HepG2 (cell line): ENCODE results near the gene ARHGEF7. TPM values are rescaled to one million over a fixed set of nuclear protein-coding genes. Genes with fewer than 3 reads are reported as not detected.

Source experiments
- ATAC-seq: fragments of 200-7000 bp; cut with Tn5 transposase; 3 replicates; pipeline ENCODE4 v1.9.1; 2020; ENCODE audit warnings: mild to moderate bottlenecking, moderate library complexity
- BruUV-seq: library from RNA; stranded (reverse); fragments of 400-500 nt; replicated peaks from 2 replicates; lab custom pipeline; 2021; lab: Mats Ljungman, UMichigan
- CTCF ChIA-PET: fragments of 300-600 bp; formaldehyde crosslinking; extraction: SDS; loops from one replicate; lab custom pipeline; 2021; ENCODE audit warnings: low total read pairs, inconsistent platforms, low intra/inter-chr PET ratio; lab: Yijun Ruan, JAX
- POLR2A ChIA-PET: fragments of 350-600 bp; sonication (Branson Sonifier 250); formaldehyde crosslinking; loops from one replicate; lab custom pipeline; 2020; ENCODE audit warnings: antibody characterized with exemption, inconsistent platforms; lab: Yijun Ruan, JAX
- DNase-seq: peaks from one replicate; pipeline ENCODE4 v3.0.0-alpha.2; 2015; ENCODE audit warnings: low spot score
- FAIRE-seq: peaks from 3 replicates; lab custom pipeline; 2011; peaks lifted over from hg19 to GRCh38; lab: Jason Lieb, UNC
- H2AFZ ChIP-seq: one replicate; pipeline ENCODE4 v1.6.1; 2011; ENCODE audit warnings: low read length, inconsistent platforms
- H3K27ac ChIP-seq: fragments of 300-600 bp; 3 replicates; pipeline ENCODE4 v1.8.0; 2011; ENCODE audit warnings: mixed run types, mild to moderate bottlenecking, mixed read lengths, low read length, inconsistent platforms; ENCODE audit not compliant: insufficient read depth; ENCODE audit errors: extremely low read length
- H3K27me3 ChIP-seq, 2 experiments: fragments of 200-600 bp in 1 of 2; 2 replicates in 1 of 2; 3 replicates in 1 of 2; pipeline versions ENCODE4 v1.6.0 to v1.8.0; 2011; ENCODE audit warnings: low read length in 2 of 2, mild to moderate bottlenecking in 2 of 2, moderate library complexity in 2 of 2, inconsistent platforms in 1 of 2; ENCODE audit not compliant: insufficient read depth in 2 of 2, control insufficient read depth in 1 of 2
- H3K36me3 ChIP-seq, 2 experiments: fragments of 200-600 bp in 1 of 2; replicated peaks in 1 of 2; 2 replicates in 1 of 2; 3 replicates in 1 of 2; pipeline versions ENCODE4 v1.5.1 to v1.8.0; 2011; ENCODE audit warnings: low read length in 2 of 2, inconsistent platforms in 1 of 2; ENCODE audit not compliant: insufficient read depth in 2 of 2, control insufficient read depth in 1 of 2
- H3K4me1 ChIP-seq: 2 replicates; pipeline ENCODE4 v1.5.1; 2012; ENCODE audit warnings: low read length, inconsistent platforms; ENCODE audit not compliant: insufficient read depth
- H3K4me2 ChIP-seq: 2 replicates; pipeline ENCODE4 v1.6.0; 2011; ENCODE audit warnings: low read depth, low read length, inconsistent platforms
- H3K4me3 ChIP-seq, 3 experiments: fragments of 200-600 bp in 1 of 3; sonication (generic), shearing (Covaris generic) in 1 of 3; replicated peaks in 1 of 3; 2 replicates each; pipeline ENCODE4 v1.5.1; 2011 to 2016; ENCODE audit warnings: low read length in 3 of 3, inconsistent platforms in 2 of 3, low read depth in 2 of 3, mild to moderate bottlenecking in 2 of 3, control low read depth in 1 of 3, mixed read lengths in 1 of 3; ENCODE audit not compliant: insufficient read depth in 1 of 3
- H3K79me2 ChIP-seq: one replicate; pipeline ENCODE4 v1.6.1; 2011; ENCODE audit warnings: low read length, inconsistent platforms; ENCODE audit not compliant: insufficient read depth
- H3K9ac ChIP-seq: 2 replicates; pipeline ENCODE4 v1.6.0; 2011; ENCODE audit warnings: mild to moderate bottlenecking, low read depth, low read length, inconsistent platforms; ENCODE audit not compliant: insufficient read depth
- H3K9me3 ChIP-seq: 2 replicates; pipeline ENCODE4 v1.5.1; 2012; ENCODE audit warnings: mild to moderate bottlenecking, low read length
- H4K20me1 ChIP-seq: 2 replicates; pipeline ENCODE4 v1.6.0; 2011; ENCODE audit warnings: inconsistent platforms, mild to moderate bottlenecking, low read length, moderate library complexity; ENCODE audit not compliant: insufficient read depth
- CBX2 ChIP-seq, 2 experiments: fragments of 200-600 bp in 1 of 2; sonication (generic); formaldehyde crosslinking in 1 of 2; IDR thresholded peaks; 2 replicates each; pipeline versions ENCODE4 v1.7.0 to v1.8.1; 2018 to 2022; ENCODE audit warnings: low read depth in 2 of 2, low read length in 1 of 2, mild to moderate bottlenecking in 1 of 2, missing genetic modification reagents in 1 of 2
- EED ChIP-seq: sonication (generic); formaldehyde crosslinking; IDR thresholded peaks from 2 replicates; pipeline ENCODE4 v1.5.0; 2020; ENCODE audit warnings: mild to moderate bottlenecking, missing genetic modification reagents
- FOXA1 ChIP-seq, 2 experiments: fragments of 450-650 bp in 1 of 2; sonication (generic) in 1 of 2; formaldehyde crosslinking in 1 of 2; IDR thresholded peaks; 2 replicates each; pipeline versions ENCODE4 v1.4.0 to v1.6.1; 2016 to 2020; ENCODE audit warnings: missing genetic modification reagents in 1 of 2
- PAF1 ChIP-seq: IDR thresholded peaks from 2 replicates; pipeline ENCODE4 v1.6.1; 2016; ENCODE audit warnings: missing genetic modification reagents, missing compliant biosample characterization
- ZNF431 ChIP-seq: sonication (generic); formaldehyde crosslinking; IDR thresholded peaks from 2 replicates; pipeline ENCODE4 v1.9.0; 2022; ENCODE audit warnings: missing genetic modification reagents, low read depth, mild to moderate bottlenecking, borderline replicate concordance
- ZNF691 ChIP-seq: sonication (generic); formaldehyde crosslinking; IDR thresholded peaks from 2 replicates; pipeline ENCODE4 v1.4.0; 2020; ENCODE audit warnings: missing genetic modification reagents, low read depth, mild to moderate bottlenecking, borderline replicate concordance
- WGBS: methylation state at CpG from one replicate; pipeline ENCODE4 v1.1.6; 2017; ENCODE audit warnings: low lambda C conversion rate; 5-methylcytosine and 5-hydroxymethylcytosine counted together
- in situ Hi-C: cut with HindIII; loops from 2 replicates; pipeline ENCODE4 v1.10.0; 2017; ENCODE audit warnings: low pct_unique_long_range_greater_than_20kb; ENCODE audit not compliant: extremely low pct_ligation_motif_present
- intact Hi-C: fragments of 100-400 bp; cut with micrococcal nuclease; formaldehyde crosslinking; loops from one replicate; pipeline ENCODE4 v1.10.0; 2022; ENCODE audit not compliant: unreplicated experiment
- polyA plus RNA-seq, 8 experiments: library from polyadenylated mRNA; depleted of rRNA in 3 of 8; stranded (reverse) in 7 of 8; unstranded in 1 of 8; fragments of >200 nt; fragmentation: Illumina TruSeq in 4 of 8; extraction: Trizol in 4 of 8; gene quantifications; 2 replicates each; pipeline versions ENCODE4 v1.2.1 to v1.2.3, GENCODE V29; 2011 to 2016; ENCODE audit warnings: low read depth in 4 of 8, missing spikeins in 1 of 8, mixed read lengths in 1 of 8; ENCODE audit not compliant: insufficient read depth in 1 of 8
- total RNA-seq, 5 experiments: library from RNA; depleted of rRNA; stranded (reverse); fragments of >200 nt; fragmentation: Illumina TruSeq; extraction: Trizol; gene quantifications; 2 replicates each; pipeline ENCODE4 v1.2.3, GENCODE V29; 2016; ENCODE audit warnings: low read depth in 1 of 5
- TF ChIP-seq, protein P1 (sequence below): sonication (generic); formaldehyde crosslinking; IDR thresholded peaks from 2 replicates; pipeline ENCODE4 v1.8.1; 2023; ENCODE audit warnings: mild to moderate bottlenecking, missing genetic modification reagents, borderline replicate concordance

ARHGEF7 gene
- total and polyA plus RNA-seq, 2 of the 13 experiments (the other 11 are each of a cell fraction or from before 2014, with no cell fraction given), result 15.7 to 22.3 TPM

DNA sequence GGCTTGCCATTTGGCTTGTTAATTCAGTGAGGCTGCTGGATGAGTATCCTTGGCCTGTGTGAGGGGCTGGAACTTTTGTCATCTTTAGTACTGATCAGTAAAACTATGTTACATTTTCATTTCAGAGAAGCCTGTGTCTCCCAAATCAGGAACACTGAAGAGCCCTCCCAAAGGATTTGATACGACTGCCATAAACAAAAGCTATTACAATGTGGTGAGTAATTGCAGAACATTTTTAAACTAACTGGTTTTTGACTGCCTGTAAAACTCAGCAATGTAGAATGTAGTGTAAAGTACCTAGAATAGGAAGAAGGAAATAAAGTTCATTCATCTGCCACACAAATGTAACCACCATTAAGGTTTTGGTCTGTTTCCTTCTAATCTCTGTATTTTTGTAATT is 118.0 kb downstream of the ARHGEF7 start:
- WGBS, result 94% methylated on average over 1 of the region's 1 CpG
- H4K20me1 ChIP-seq, result no peaks in the 10 kb centered on the region
- intact Hi-C loops, result no loop called here
- ATAC-seq, result no peak
- no peak for FAIRE-seq
- peaks cover 7 to 26% of the 10 kb centered on the region in 2 experiments; a peak in 4 of 5 replicates for H3K36me3 ChIP-seq
- no peaks in the 10 kb centered on the region for H3K27me3 ChIP-seq
- DNase-seq, result no peak
- H3K4me2 ChIP-seq, result no peak overlapping the region
- no peaks in the 10 kb centered on the region for H3K4me1 ChIP-seq
- CTCF ChIA-PET, result no interaction called here
- H3K4me3 ChIP-seq, result no peak overlapping the region
- in situ Hi-C loops, result no loop called here
- peaks cover 3% of the 10 kb centered on the region for H3K79me2 ChIP-seq
- H3K9ac ChIP-seq, result no peak overlapping the region
- POLR2A ChIA-PET, result no interaction called here
- TF ChIP-seq PAF1 (no peak), FOXA1 (IDR thresholded peaks at IDR 0.05) (no peak), FOXA1 (CRISPR knock-in tag; IDR thresholded peaks at IDR 0.05) (no peak), ZNF691 (CRISPR knock-in tag) (no peak), CBX2 (IDR thresholded peaks at IDR 0.05; ENCODE audit: low read depth, low read length) (no peak), CBX2 (CRISPR knock-in tag; IDR thresholded peaks at IDR 0.05; ENCODE audit: low read depth) (no peak), EED (CRISPR knock-in tag) (no peak), ZNF431 (CRISPR knock-in tag) (no peak)
- TF ChIP-seq, protein P1, sequence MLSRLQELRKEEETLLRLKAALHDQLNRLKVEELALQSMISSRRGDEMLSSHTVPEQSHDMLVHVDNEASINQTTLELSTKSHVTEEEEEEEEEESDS, result no peak
- no peak overlapping the region for H2AFZ ChIP-seq
- H3K9me3 ChIP-seq, result no peaks in the 10 kb centered on the region
- H3K27ac ChIP-seq, result no peak overlapping the region
- no TSS peak for BruUV-seq
